HL-60 (cell line): ENCODE measurements around the gene UBE2QL1.

Source experiments
- DNase-seq, 2 experiments: peaks; one replicate each; pipeline ENCODE4 v3.0.0-alpha.2; 2010 to 2020; ENCODE audit warnings: low read depth in 1 of 2, low spot score in 1 of 2
- H3K27ac ChIP-seq: fragments of 250-450 bp; sonication (Bioruptor Pico); replicated peaks from 2 replicates; pipeline ENCODE4 v1.5.1; 2020; ENCODE audit warnings: mild to moderate bottlenecking, moderate library complexity
- H3K27me3 ChIP-seq: fragments of 250-450 bp; sonication (Bioruptor Pico); 2 replicates; pipeline ENCODE4 v1.5.1; 2021; ENCODE audit warnings: mild to moderate bottlenecking, moderate library complexity; ENCODE audit not compliant: insufficient read depth, poor library complexity, severe bottlenecking
- H3K4me3 ChIP-seq: replicated peaks from 2 replicates; pipeline ENCODE4 v1.5.1; 2011; ENCODE audit warnings: mild to moderate bottlenecking, control low read depth, low read length; ENCODE audit not compliant: insufficient read depth
- CTCF ChIP-seq: IDR thresholded peaks from one replicate; pipeline ENCODE4 v1.5.1; 2011; ENCODE audit warnings: low read length, control low read depth, inconsistent platforms; ENCODE audit not compliant: insufficient read depth
- GABPA ChIP-seq: IDR thresholded peaks from 2 replicates; pipeline ENCODE4 v1.6.1; 2012; ENCODE audit warnings: low read depth
- POLR2AphosphoS5 ChIP-seq: IDR thresholded peaks from 2 replicates; pipeline ENCODE4 v1.6.1; 2012; ENCODE audit warnings: low read depth
- REST ChIP-seq: IDR thresholded peaks from 2 replicates; pipeline ENCODE4 v1.6.1; 2012; ENCODE audit warnings: low read depth; ENCODE audit not compliant: insufficient replicate concordance
- SPI1 ChIP-seq: IDR thresholded peaks from 2 replicates; pipeline ENCODE4 v1.6.1; 2012; ENCODE audit warnings: low read depth, mild to moderate bottlenecking, borderline replicate concordance

Gene UBE2QL1

GRCh38 chr5:6453937-6454560 lies 5.4 kb downstream of the UBE2QL1 start:
- TF ChIP-seq POLR2AphosphoS5 (no peak), GABPA (no peak), CTCF (no peak), SPI1 (no peak), REST (no peak)
- Histone ChIP-seq H3K4me3 (no peak overlapping the region), H3K27ac (no peak overlapping the region), H3K27me3 (peaks cover 36% of the 10 kb centered on the region)
- DNase-seq: no peak

GRCh38 chr5:6454628-6455053 lies 6.0 kb downstream of the UBE2QL1 start:
- no peak for DNase-seq
- Histone ChIP-seq H3K27me3 (peaks cover 31% of the 10 kb centered on the region), H3K27ac (no peak overlapping the region), H3K4me3 (no peak overlapping the region)
- TF ChIP-seq SPI1 (no peak), REST (no peak), CTCF (no peak), POLR2AphosphoS5 (no peak), GABPA (no peak)

GRCh38 chr5:6455571-6456200 lies 7.0 kb downstream of the UBE2QL1 start:
- Histone ChIP-seq H3K27me3 (peaks cover 21% of the 10 kb centered on the region), H3K4me3 (no peak overlapping the region), H3K27ac (no peak overlapping the region)
- no peak for DNase-seq
- TF ChIP-seq CTCF (no peak), POLR2AphosphoS5 (no peak), REST (no peak), GABPA (no peak), SPI1 (no peak)
